ENCODE measurements around the gene NRL. TPM values are rescaled to one million over a fixed set of nuclear protein-coding genes. Genes with fewer than 3 reads are reported as not detected.

Gene NRL
- total and polyA plus RNA-seq, 5 donors = 0.79 to 2.9 (median 2.6) TPM

GRCh38 chr14:24143511-24143910, 28.8 kb upstream of the NRL start:
- H3K4me3 ChIP-seq (ENCODE audit: low read length) = no peak overlapping the region
- peaks cover 12% of the 10 kb centered on the region for H3K4me1 ChIP-seq (ENCODE audit: control insufficient read depth, insufficient read depth, low read length)
- no peaks in the 10 kb centered on the region for H3K9me3 ChIP-seq (ENCODE audit: control insufficient read depth, low read length)
- H3K27ac ChIP-seq (ENCODE audit: low read length) = no peak overlapping the region
- no peak for DNase-seq
- ATAC-seq = no peak
- 59% methylated on average over 2 of the region's 2 CpGs for WGBS
- intact Hi-C loops (cut with DNase I) = no loop called here
- H3K27me3 ChIP-seq (ENCODE audit: control insufficient read depth, insufficient read depth) = no peaks in the 10 kb centered on the region

GRCh38 chr14:24141097-24141880, 26.5 kb upstream of the NRL start, which contains the start of gene EMC9:
EMC9 (minus strand) TSS chr14:24141591; CDS start chr14:24141304, 287 bp downstream.
- peak; percentile 95 to 96 for ATAC-seq

GRCh38 chr14:24139272-24139934, 24.7 kb upstream of the NRL start:
- DNase-seq = no peak
- intact Hi-C loops (cut with DNase I) = no loop called here

More at GRCh38 chr14:24141097-24141880, 26.5 kb upstream of the NRL start, which contains the start of gene EMC9:
- Histone ChIP-seq H3K27me3 (ENCODE audit: control insufficient read depth, insufficient read depth) (no peaks in the 10 kb centered on the region), H3K27ac (ENCODE audit: low read length) (peak within 1 kb of the TSS; percentile 98), H3K9me3 (ENCODE audit: control insufficient read depth, low read length) (no peaks in the 10 kb centered on the region), H3K4me3 (ENCODE audit: low read length) (peak within 1 kb of the TSS; percentile 75), H3K4me1 (ENCODE audit: control insufficient read depth, insufficient read depth, low read length) (peaks cover 6% of the 10 kb centered on the region)
- intact Hi-C loops (cut with DNase I) = no loop called here
- peak; percentile 100 for DNase-seq
- under 1% methylated on average over 65 of the region's 65 CpGs for WGBS

GRCh38 chr14:24138396-24139271, 23.9 kb upstream of the NRL start:
- Histone ChIP-seq H3K27ac (ENCODE audit: low read length) (no peak overlapping the region), H3K4me3 (ENCODE audit: low read length) (no peak overlapping the region), H3K9me3 (ENCODE audit: control insufficient read depth, low read length) (no peaks in the 10 kb centered on the region), H3K27me3 (ENCODE audit: control insufficient read depth, insufficient read depth) (no peaks in the 10 kb centered on the region), H3K4me1 (ENCODE audit: control insufficient read depth, insufficient read depth, low read length) (peaks cover 2% of the 10 kb centered on the region)
- intact Hi-C loops (cut with DNase I) = no loop called here
- WGBS = 80% methylated on average over 13 of the region's 13 CpGs
- ATAC-seq (no peak), DNase-seq (no peak)

More at GRCh38 chr14:24139272-24139934, 24.7 kb upstream of the NRL start:
- no peak overlapping the region for H3K27ac ChIP-seq (ENCODE audit: low read length)
- H3K27me3 ChIP-seq (ENCODE audit: control insufficient read depth, insufficient read depth) = no peaks in the 10 kb centered on the region
- 89% methylated on average over 9 of the region's 9 CpGs for WGBS
- H3K4me3 ChIP-seq (ENCODE audit: low read length) = no peak overlapping the region
- no peak for ATAC-seq
- peaks cover 2% of the 10 kb centered on the region for H3K4me1 ChIP-seq (ENCODE audit: control insufficient read depth, insufficient read depth, low read length)
- H3K9me3 ChIP-seq (ENCODE audit: control insufficient read depth, low read length) = no peaks in the 10 kb centered on the region

DNA sequence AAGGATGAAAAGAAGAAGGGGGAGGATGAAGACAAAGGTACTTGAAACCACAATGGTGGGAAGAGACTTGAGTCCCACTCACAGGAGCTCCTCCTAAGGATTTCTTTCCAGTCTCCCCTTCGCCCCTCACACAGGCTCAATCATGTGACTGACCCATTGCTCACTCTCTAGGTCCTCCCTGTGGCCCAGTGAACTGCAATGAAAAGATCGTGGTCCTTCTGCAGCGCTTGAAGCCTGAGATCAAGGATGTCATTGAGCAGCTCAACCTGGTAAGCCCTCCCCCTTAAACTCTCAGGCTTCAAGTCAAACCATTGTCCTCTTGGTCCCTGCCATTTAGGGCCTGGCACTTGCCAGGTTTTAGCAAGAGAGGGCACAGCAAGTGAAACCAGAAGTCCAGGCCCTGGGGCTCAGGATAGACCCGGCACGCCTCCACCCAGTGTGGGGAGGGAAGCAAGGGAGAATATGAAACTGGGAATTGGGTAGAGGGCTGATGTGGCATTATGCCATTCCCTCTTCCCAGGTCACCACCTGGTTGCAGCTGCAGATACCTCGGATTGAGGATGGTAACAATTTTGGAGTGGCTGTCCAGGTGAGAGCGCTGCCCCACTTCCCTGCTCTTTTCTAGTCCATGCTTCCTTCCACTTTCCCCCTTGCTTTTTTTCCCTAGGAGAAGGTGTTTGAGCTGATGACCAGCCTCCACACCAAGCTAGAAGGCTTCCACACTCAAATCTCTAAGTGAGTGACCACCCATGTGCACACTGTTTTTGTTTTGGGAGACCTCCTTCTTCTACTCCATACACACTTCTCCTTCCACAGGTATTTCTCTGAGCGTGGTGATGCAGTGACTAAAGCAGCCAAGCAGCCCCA, 23.0 kb upstream of the NRL start:
- H3K4me3 ChIP-seq (ENCODE audit: low read length) = no peak overlapping the region
- H3K27me3 ChIP-seq (ENCODE audit: control insufficient read depth, insufficient read depth) = no peaks in the 10 kb centered on the region
- WGBS = 90% methylated on average over 8 of the region's 8 CpGs
- no peak overlapping the region for H3K27ac ChIP-seq (ENCODE audit: low read length)
- H3K9me3 ChIP-seq (ENCODE audit: control insufficient read depth, low read length) = no peaks in the 10 kb centered on the region
- ATAC-seq (no peak), DNase-seq (no peak)
- intact Hi-C loops (cut with DNase I) = no loop called here
- H3K4me1 ChIP-seq (ENCODE audit: control insufficient read depth, insufficient read depth, low read length) = peaks cover 2% of the 10 kb centered on the region

DNA sequence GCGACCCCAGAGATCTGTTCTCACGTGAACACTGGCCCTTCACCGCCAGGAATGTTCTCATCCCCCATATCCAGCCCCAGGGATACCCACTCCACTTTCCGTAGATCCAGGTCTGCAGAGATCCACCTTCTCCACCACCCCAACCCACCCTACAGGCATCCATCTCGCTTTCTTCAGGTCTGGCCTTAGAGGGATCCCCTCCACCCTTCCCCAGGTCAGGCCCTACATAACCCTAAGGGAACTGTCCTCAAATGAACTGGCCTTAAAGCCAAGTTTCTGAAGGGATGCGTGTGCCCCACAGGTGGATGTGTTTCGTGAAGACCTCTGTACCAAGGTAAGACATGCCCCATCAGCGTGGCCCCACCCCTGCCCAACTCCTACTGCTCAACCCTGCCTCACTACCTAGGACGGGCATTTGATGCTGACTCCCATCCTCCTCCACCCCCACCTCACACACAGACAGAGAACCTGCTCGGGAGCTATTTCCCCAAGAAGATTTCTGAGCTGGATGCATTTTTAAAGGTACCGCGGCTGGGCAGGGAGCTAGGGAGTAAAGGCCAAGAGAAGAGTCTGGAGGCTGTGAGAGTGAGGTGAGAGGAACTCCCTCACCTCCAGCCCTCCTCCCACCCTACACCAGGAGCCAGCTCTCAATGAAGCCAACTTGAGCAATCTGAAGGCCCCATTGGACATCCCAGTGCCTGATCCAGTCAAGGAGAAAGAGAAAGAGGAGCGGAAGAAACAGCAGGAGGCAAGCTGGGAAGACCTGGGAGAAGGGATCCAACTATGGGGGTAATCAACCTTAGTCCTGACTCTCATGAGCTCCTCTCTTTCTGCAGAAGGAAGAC, 22.2 kb upstream of the NRL start:
- ATAC-seq (no peak), DNase-seq (no peak)
- peak overlapping the region; percentile 65 for H3K27ac ChIP-seq (ENCODE audit: low read length)
- H3K9me3 ChIP-seq (ENCODE audit: control insufficient read depth, low read length) = no peaks in the 10 kb centered on the region
- intact Hi-C loops (cut with DNase I) = no loop called here
- 40% methylated on average over 13 of the region's 13 CpGs for WGBS
- peaks cover 2% of the 10 kb centered on the region for H3K4me1 ChIP-seq (ENCODE audit: control insufficient read depth, insufficient read depth, low read length)
- no peaks in the 10 kb centered on the region for H3K27me3 ChIP-seq (ENCODE audit: control insufficient read depth, insufficient read depth)
- peak overlapping the region; percentile 67 for H3K4me3 ChIP-seq (ENCODE audit: low read length)

GRCh38 chr14:24135834-24136683, 21.3 kb upstream of the NRL start, which contains the start of gene PSME1:
PSME1 (plus strand) TSS chr14:24136194; CDS start chr14:24136263, 69 bp downstream.
- WGBS = under 1% methylated on average over 74 of the region's 75 CpGs
- H3K4me1 ChIP-seq (ENCODE audit: control insufficient read depth, insufficient read depth, low read length) = peaks cover 2% of the 10 kb centered on the region
- no peaks in the 10 kb centered on the region for H3K9me3 ChIP-seq (ENCODE audit: control insufficient read depth, low read length)
- intact Hi-C loops (cut with DNase I) = no loop called here
- DNase-seq (peak; percentile 94 to 98 (median 98)), ATAC-seq (peak; percentile 95 to 97)
- peak within 1 kb of the TSS; percentile 67 for H3K4me3 ChIP-seq (ENCODE audit: low read length)
- no peaks in the 10 kb centered on the region for H3K27me3 ChIP-seq (ENCODE audit: control insufficient read depth, insufficient read depth)
- H3K27ac ChIP-seq (ENCODE audit: low read length) = peak within 1 kb of the TSS; percentile 65

GRCh38 chr14:24135584-24135833, 20.8 kb upstream of the NRL start:
- 6% methylated on average over 9 of the region's 9 CpGs for WGBS
- DNase-seq (no peak), ATAC-seq (no peak)
- Histone ChIP-seq H3K27ac (ENCODE audit: low read length) (peak overlapping the region; percentile 57), H3K4me3 (ENCODE audit: low read length) (peak overlapping the region; percentile 39), H3K9me3 (ENCODE audit: control insufficient read depth, low read length) (no peaks in the 10 kb centered on the region), H3K4me1 (ENCODE audit: control insufficient read depth, insufficient read depth, low read length) (peaks cover 7% of the 10 kb centered on the region), H3K27me3 (ENCODE audit: control insufficient read depth, insufficient read depth) (no peaks in the 10 kb centered on the region)
- intact Hi-C loops (cut with DNase I) = no loop called here

DNA sequence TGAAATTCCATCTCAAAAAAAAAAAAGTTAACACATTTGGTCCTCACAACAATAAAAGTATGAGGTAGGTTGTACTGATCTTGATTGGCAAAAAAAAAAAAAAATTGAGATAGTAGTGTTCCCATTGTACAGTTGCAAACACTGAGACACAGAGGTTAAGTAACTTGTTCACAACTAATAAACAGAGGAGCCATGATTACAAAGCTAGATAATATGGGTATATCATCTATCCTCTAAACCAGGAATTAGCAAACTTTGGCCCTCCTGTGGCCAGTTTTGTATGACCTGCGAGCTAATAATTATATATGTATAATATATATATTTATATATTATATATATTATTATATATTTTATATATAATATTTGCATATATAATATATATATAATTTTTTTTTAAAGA, 19.0 kb upstream of the NRL start:
- DNase-seq (no peak), ATAC-seq (no peak)
- WGBS = 99% methylated on average over 1 of the region's 1 CpG
- Histone ChIP-seq H3K9me3 (ENCODE audit: control insufficient read depth, low read length) (no peaks in the 10 kb centered on the region), H3K27ac (ENCODE audit: low read length) (no peak overlapping the region), H3K27me3 (ENCODE audit: control insufficient read depth, insufficient read depth) (no peaks in the 10 kb centered on the region), H3K4me1 (ENCODE audit: control insufficient read depth, insufficient read depth, low read length) (peaks cover 6% of the 10 kb centered on the region), H3K4me3 (ENCODE audit: low read length) (no peak overlapping the region)
- intact Hi-C loops (cut with DNase I) = no loop called here
